ENCODE data around the gene JAK2. TPM values are rescaled to one million over a fixed set of nuclear protein-coding genes. Genes with fewer than 3 reads are reported as not detected.

JAK2 gene
- total RNA-seq, 1 experiment from 2014 or later: 3.3 TPM

DNA sequence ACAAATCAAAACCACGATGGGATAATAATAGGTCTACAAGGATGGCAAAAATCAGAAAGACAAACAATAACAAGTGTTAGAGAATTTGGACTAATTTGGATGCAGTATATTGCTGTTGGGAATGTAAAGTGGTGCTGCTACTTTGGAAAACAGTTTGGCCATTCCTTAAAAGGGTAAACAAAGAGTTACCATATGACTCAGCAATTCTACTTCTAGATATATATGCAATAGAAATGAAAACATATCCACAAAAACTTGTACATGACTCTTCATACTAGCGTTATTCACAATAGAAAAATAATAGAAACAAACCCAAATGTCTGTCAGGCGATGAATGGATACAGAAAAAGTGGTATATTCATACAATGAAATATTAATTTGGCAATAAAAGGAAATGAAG is 58.3 kb downstream of the JAK2 start (continued):
- TF ChIP-seq, protein P1, sequence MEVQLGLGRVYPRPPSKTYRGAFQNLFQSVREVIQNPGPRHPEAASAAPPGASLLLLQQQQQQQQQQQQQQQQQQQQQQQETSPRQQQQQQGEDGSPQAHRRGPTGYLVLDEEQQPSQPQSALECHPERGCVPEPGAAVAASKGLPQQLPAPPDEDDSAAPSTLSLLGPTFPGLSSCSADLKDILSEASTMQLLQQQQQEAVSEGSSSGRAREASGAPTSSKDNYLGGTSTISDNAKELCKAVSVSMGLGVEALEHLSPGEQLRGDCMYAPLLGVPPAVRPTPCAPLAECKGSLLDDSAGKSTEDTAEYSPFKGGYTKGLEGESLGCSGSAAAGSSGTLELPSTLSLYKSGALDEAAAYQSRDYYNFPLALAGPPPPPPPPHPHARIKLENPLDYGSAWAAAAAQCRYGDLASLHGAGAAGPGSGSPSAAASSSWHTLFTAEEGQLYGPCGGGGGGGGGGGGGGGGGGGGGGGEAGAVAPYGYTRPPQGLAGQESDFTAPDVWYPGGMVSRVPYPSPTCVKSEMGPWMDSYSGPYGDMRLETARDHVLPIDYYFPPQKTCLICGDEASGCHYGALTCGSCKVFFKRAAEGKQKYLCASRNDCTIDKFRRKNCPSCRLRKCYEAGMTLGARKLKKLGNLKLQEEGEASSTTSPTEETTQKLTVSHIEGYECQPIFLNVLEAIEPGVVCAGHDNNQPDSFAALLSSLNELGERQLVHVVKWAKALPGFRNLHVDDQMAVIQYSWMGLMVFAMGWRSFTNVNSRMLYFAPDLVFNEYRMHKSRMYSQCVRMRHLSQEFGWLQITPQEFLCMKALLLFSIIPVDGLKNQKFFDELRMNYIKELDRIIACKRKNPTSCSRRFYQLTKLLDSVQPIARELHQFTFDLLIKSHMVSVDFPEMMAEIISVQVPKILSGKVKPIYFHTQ (CRISPR knock-in tag; IDR thresholded peaks at IDR 0.05): no peak

DNA sequence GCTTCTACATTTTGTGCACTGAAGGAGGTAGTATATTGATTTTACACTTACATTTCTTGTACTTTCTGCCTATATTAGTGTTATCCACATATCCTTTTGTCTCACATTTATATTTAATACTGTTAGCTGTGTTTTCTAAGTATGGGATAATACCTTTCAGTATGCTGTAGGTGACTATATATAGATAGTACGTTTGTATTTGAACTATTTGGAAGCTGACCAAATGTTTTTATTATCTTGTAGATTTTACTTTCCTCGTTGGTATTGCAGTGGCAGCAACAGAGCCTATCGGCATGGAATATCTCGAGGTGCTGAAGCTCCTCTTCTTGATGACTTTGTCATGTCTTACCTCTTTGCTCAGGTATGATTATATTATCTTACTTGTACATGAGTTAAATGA is 59.1 kb downstream of the JAK2 start:
- POLR2A ChIA-PET: no interaction called here
- no peak for ATAC-seq
- Mint-ChIP-seq H3K27ac (no peak overlapping the region), H3K4me1 (peaks cover 6% of the 10 kb centered on the region; the same call in 1 of the 2 replicates), H3K27me3 (ENCODE audit: low read depth) (no peaks in the 10 kb centered on the region), H3K36me3 (peaks cover 9% of the 10 kb centered on the region), H3K4me3 (no peak overlapping the region), H3K9me3 (peaks cover 4% of the 10 kb centered on the region; the same call in 1 of the 2 replicates)
- no peak for DNase-seq (ENCODE audit: low spot score)
- CTCF ChIA-PET: no interaction called here
- no peak for TF ChIP-seq ZNF423 (CRISPR knock-in tag; IDR thresholded peaks at IDR 0.05)

DNA sequence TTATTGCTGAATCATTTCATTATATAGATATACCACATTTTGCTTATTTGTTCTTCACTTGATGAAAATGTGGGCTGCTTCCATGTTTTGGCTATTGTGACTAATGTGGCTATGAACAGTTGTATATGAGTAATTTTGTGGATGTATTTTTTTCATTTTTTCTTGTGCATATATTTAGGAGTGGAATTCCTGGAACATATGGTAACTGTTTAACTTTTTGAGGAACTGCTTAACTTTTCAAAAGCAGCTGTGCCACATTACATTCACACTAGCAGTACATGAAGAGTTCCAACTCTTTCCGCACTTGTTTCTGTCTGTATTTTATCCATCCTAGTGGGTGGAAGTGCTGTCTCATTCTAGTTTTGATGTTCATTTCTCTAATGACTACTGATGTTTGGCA is 67.8 kb downstream of the JAK2 start:
- H3K4me3 Mint-ChIP-seq: no peak overlapping the region
- no peaks in the 10 kb centered on the region for H3K27me3 Mint-ChIP-seq (ENCODE audit: low read depth)
- no peak overlapping the region for H3K27ac Mint-ChIP-seq
- POLR2A ChIA-PET: no interaction called here
- no peaks in the 10 kb centered on the region for H3K36me3 Mint-ChIP-seq
- DNase-seq (ENCODE audit: low spot score) (no peak), ATAC-seq (no peak)
- H3K4me1 Mint-ChIP-seq: no peaks in the 10 kb centered on the region
- no peaks in the 10 kb centered on the region for H3K9me3 Mint-ChIP-seq
- CTCF ChIA-PET: no interaction called here
- TF ChIP-seq GRHL2 (CRISPR knock-in tag; IDR thresholded peaks at IDR 0.05; ENCODE audit: insufficient replicate concordance, severe bottlenecking): no peak
- no peak for TF ChIP-seq NR1H2 (CRISPR knock-in tag; IDR thresholded peaks at IDR 0.05)
- TF ChIP-seq JAZF1 (CRISPR knock-in tag; IDR thresholded peaks at IDR 0.05): no peak
- TF ChIP-seq FOXP1 (CRISPR knock-in tag; IDR thresholded peaks at IDR 0.05; ENCODE audit: borderline replicate concordance): no peak
- TF ChIP-seq, protein P2, sequence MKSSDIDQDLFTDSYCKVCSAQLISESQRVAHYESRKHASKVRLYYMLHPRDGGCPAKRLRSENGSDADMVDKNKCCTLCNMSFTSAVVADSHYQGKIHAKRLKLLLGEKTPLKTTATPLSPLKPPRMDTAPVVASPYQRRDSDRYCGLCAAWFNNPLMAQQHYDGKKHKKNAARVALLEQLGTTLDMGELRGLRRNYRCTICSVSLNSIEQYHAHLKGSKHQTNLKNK (CRISPR knock-in tag; IDR thresholded peaks at IDR 0.05): no peak
- TF ChIP-seq, protein P3, sequence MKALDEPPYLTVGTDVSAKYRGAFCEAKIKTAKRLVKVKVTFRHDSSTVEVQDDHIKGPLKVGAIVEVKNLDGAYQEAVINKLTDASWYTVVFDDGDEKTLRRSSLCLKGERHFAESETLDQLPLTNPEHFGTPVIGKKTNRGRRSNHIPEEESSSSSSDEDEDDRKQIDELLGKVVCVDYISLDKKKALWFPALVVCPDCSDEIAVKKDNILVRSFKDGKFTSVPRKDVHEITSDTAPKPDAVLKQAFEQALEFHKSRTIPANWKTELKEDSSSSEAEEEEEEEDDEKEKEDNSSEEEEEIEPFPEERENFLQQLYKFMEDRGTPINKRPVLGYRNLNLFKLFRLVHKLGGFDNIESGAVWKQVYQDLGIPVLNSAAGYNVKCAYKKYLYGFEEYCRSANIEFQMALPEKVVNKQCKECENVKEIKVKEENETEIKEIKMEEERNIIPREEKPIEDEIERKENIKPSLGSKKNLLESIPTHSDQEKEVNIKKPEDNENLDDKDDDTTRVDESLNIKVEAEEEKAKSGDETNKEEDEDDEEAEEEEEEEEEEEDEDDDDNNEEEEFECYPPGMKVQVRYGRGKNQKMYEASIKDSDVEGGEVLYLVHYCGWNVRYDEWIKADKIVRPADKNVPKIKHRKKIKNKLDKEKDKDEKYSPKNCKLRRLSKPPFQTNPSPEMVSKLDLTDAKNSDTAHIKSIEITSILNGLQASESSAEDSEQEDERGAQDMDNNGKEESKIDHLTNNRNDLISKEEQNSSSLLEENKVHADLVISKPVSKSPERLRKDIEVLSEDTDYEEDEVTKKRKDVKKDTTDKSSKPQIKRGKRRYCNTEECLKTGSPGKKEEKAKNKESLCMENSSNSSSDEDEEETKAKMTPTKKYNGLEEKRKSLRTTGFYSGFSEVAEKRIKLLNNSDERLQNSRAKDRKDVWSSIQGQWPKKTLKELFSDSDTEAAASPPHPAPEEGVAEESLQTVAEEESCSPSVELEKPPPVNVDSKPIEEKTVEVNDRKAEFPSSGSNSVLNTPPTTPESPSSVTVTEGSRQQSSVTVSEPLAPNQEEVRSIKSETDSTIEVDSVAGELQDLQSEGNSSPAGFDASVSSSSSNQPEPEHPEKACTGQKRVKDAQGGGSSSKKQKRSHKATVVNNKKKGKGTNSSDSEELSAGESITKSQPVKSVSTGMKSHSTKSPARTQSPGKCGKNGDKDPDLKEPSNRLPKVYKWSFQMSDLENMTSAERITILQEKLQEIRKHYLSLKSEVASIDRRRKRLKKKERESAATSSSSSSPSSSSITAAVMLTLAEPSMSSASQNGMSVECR (CRISPR knock-in tag; IDR thresholded peaks at IDR 0.05; ENCODE audit: borderline replicate concordance): no peak
- TF ChIP-seq RORB (CRISPR knock-in tag; IDR thresholded peaks at IDR 0.05): no peak
- TF ChIP-seq ESRRA (CRISPR knock-in tag; IDR thresholded peaks at IDR 0.05; ENCODE audit: borderline replicate concordance): no peak

DNA sequence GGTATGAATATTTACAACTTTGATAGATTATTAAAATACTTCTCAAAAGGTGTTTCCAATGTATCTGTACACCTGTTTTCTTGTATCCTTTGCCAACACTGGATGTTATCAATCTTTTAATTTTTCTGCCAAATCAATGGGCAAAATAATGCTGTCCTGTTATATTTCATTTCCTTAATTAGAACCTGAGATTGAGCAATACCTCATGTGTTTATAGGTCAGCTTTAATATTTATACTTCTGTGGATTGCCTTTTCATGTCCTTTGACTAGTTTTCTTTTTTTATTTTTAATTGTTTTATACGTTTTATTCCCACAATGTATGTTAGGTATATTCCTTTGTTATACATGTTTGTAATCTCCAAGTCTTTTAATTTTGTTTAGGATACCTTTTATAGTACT is 77.6 kb downstream of the JAK2 start:
- Mint-ChIP-seq H3K27ac (no peak overlapping the region), H3K4me1 (no peaks in the 10 kb centered on the region), H3K36me3 (no peaks in the 10 kb centered on the region), H3K4me3 (no peak overlapping the region), H3K27me3 (ENCODE audit: low read depth) (no peaks in the 10 kb centered on the region), H3K9me3 (no peaks in the 10 kb centered on the region)
- no peak for ATAC-seq
- POLR2A ChIA-PET: no interaction called here
- CTCF ChIA-PET: no interaction called here
- no peak for DNase-seq (ENCODE audit: low spot score)
- TF ChIP-seq HMGA2 (CRISPR knock-in tag; IDR thresholded peaks at IDR 0.05) (no peak), NFATC4 (CRISPR knock-in tag; IDR thresholded peaks at IDR 0.05) (no peak), ZNF219 (CRISPR knock-in tag; IDR thresholded peaks at IDR 0.05; ENCODE audit: borderline replicate concordance) (no peak), TEAD4 (CRISPR knock-in tag; IDR thresholded peaks at IDR 0.05) (no peak), ZNF396 (CRISPR knock-in tag; IDR thresholded peaks at IDR 0.05; ENCODE audit: borderline replicate concordance) (no peak), TP53 (CRISPR knock-in tag; IDR thresholded peaks at IDR 0.05) (no peak), PRRX2 (CRISPR knock-in tag; IDR thresholded peaks at IDR 0.05) (no peak), ZNF416 (CRISPR knock-in tag; IDR thresholded peaks at IDR 0.05) (no peak), CREM (CRISPR knock-in tag; IDR thresholded peaks at IDR 0.05) (no peak), TCF7 (CRISPR knock-in tag; IDR thresholded peaks at IDR 0.05; ENCODE audit: low read depth) (no peak), RORB (CRISPR knock-in tag; IDR thresholded peaks at IDR 0.05) (no peak), MYBL2 (CRISPR knock-in tag; IDR thresholded peaks at IDR 0.05) (no peak)
- TF ChIP-seq, protein P4, sequence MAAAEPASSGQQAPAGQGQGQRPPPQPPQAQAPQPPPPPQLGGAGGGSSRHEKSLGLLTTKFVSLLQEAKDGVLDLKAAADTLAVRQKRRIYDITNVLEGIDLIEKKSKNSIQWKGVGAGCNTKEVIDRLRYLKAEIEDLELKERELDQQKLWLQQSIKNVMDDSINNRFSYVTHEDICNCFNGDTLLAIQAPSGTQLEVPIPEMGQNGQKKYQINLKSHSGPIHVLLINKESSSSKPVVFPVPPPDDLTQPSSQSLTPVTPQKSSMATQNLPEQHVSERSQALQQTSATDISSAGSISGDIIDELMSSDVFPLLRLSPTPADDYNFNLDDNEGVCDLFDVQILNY (CRISPR knock-in tag; IDR thresholded peaks at IDR 0.05): no peak
- TF ChIP-seq, protein P2 (CRISPR knock-in tag; IDR thresholded peaks at IDR 0.05): no peak
- TF ChIP-seq, protein P5, sequence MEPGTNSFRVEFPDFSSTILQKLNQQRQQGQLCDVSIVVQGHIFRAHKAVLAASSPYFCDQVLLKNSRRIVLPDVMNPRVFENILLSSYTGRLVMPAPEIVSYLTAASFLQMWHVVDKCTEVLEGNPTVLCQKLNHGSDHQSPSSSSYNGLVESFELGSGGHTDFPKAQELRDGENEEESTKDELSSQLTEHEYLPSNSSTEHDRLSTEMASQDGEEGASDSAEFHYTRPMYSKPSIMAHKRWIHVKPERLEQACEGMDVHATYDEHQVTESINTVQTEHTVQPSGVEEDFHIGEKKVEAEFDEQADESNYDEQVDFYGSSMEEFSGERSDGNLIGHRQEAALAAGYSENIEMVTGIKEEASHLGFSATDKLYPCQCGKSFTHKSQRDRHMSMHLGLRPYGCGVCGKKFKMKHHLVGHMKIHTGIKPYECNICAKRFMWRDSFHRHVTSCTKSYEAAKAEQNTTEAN (CRISPR knock-in tag; IDR thresholded peaks at IDR 0.05): no peak
